Keratinocyte (primary cell): ENCODE measurements around the gene CFI.

Source experiments
- EZH2 ChIP-seq: IDR thresholded peaks from one replicate; pipeline ENCODE4 v1.6.1; 2012; ENCODE audit warnings: inconsistent platforms, mild to moderate bottlenecking, low read length, moderate library complexity
- TF ChIP-seq, protein P1 (sequence below), 3 experiments: IDR thresholded peaks in 1 of 3; conservative IDR thresholded peaks in 1 of 3; optimal IDR thresholded peaks in 1 of 3; 2 replicates in 2 of 3; 3 replicates in 1 of 3; pipeline versions ENCODE3 to v1.5.1; 2011; ENCODE audit warnings: low read length in 3 of 3, mild to moderate bottlenecking in 3 of 3, moderate library complexity in 2 of 3, control low read depth in 1 of 3, inconsistent platforms in 1 of 3; ENCODE audit not compliant: insufficient read depth in 2 of 3; ENCODE audit errors: extremely low read depth in 1 of 3

DNA sequence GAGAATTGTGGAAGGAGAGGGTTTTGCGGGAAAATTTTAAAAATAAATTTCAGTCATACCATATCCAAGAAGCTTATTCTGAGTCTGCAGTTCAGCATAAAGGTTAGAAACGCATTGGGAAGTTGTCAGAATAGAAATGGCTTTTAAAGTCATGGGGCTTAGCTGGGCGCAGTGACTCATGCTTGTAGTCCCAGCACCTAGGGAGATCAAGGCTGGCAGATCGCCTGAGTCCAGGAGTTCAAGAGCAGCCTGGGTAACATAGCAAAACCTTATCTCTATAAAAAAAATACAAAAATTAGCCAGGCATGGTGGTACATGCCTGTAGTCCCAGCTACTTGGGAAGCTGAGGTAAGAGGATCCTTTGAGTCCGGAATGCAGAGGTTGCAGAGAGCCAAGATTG, 68.1 kb downstream of the CFI start:
- TF ChIP-seq, protein P1, sequence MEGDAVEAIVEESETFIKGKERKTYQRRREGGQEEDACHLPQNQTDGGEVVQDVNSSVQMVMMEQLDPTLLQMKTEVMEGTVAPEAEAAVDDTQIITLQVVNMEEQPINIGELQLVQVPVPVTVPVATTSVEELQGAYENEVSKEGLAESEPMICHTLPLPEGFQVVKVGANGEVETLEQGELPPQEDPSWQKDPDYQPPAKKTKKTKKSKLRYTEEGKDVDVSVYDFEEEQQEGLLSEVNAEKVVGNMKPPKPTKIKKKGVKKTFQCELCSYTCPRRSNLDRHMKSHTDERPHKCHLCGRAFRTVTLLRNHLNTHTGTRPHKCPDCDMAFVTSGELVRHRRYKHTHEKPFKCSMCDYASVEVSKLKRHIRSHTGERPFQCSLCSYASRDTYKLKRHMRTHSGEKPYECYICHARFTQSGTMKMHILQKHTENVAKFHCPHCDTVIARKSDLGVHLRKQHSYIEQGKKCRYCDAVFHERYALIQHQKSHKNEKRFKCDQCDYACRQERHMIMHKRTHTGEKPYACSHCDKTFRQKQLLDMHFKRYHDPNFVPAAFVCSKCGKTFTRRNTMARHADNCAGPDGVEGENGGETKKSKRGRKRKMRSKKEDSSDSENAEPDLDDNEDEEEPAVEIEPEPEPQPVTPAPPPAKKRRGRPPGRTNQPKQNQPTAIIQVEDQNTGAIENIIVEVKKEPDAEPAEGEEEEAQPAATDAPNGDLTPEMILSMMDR (optimal IDR thresholded peaks at IDR 0.05 in 1 of 3, IDR thresholded peaks at IDR 0.05 in 1 of 3, conservative IDR thresholded peaks at IDR 0.05 in 1 of 3; ENCODE audit: extremely low read depth in 1 of 3, insufficient read depth in 2 of 3, low read length in 3 of 3): no peak
- TF ChIP-seq EZH2: no peak
